Endometrial microvascular endothelial cells (primary cell): ENCODE results near the gene CHD9NB. TPM values are rescaled to one million over a fixed set of nuclear protein-coding genes. Genes with fewer than 3 reads are reported as not detected.
"Not testable (repeated sequence)": the region's sequence is repeated elsewhere in the genome, so short reads cannot be mapped to it uniquely, and the experiment has no call there.

ENCODE experiments used
- in situ Hi-C: cut with HindIII; loops from 2 replicates; pipeline ENCODE4 v1.10.0; 2017; ENCODE audit warnings: low sequenced_read_pairs, low pct_unique_long_range_greater_than_20kb; ENCODE audit errors: inconsistent ontology term
- total RNA-seq: library from RNA; depleted of rRNA; stranded (reverse); fragments of >200 nt; gene quantifications from one replicate; pipeline ENCODE4 v1.2.3, GENCODE V29; 2015; ENCODE audit errors: inconsistent ontology term

Gene CHD9NB
- total RNA-seq, 1 donor from 2014 or later: 0.56 TPM

DNA sequence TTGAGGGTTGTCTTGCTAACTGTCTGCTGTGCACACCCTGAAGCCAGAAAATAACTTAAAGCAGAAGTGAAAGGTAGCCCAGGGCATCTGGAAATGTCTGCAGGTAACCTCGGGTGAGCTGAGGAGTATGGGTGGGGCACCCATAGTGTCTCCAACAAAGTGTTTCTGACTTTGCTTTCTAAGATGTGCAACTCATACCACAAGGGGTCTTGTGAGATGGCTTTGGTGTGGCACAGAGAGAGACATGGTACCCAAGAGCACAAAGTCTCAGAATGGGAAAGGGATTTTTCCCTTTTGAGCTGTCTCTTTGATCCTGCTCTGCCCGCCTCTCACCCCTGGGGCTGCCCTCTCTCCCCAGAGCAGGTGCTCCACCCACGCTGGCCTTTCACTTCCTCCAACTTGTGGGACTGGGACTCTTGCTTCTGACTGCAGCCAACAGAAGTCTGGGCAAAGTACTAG, 9.0 kb upstream of the CHD9NB start:
- in situ Hi-C loops: no loop called here

DNA sequence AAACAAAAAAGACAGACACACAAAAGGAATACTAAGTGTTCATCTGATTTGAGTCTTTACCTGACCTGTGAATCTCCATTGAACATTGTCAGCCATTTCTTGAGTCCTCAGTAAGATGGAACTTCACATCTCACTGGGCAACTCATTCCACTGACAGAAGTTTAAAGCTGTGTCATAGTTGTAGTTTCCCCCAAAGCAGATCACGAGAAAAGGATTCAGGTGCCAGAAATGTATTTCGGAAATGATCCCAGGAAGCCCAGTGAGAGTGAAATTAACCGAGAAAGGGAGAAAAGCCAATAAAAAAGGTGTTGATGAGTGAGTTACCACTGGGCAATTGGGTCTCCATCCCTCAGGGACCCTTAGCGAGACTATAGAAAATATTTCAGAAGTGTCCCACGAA, 8.6 kb upstream of the CHD9NB start:
- in situ Hi-C loops: no loop called here

DNA sequence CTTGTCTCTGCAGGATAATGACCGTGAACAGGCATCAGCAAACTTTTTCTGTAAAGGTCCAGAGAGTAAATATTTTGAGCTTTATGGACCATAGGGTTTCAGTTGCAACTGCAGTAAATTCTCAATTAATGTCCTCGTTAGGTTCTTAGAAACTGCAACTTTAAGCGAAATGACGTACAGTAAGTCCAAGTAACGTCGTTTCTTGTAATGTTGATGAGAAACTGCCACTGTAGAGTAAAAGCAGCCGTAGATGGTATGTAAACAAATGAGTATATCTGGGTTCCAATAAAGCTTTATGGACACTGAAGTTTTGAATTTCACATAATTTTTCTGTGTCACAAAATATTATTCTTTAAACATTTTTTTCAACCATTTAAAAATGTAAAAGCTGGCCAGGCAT, 7.0 kb upstream of the CHD9NB start:
- in situ Hi-C loops: no loop called here

DNA sequence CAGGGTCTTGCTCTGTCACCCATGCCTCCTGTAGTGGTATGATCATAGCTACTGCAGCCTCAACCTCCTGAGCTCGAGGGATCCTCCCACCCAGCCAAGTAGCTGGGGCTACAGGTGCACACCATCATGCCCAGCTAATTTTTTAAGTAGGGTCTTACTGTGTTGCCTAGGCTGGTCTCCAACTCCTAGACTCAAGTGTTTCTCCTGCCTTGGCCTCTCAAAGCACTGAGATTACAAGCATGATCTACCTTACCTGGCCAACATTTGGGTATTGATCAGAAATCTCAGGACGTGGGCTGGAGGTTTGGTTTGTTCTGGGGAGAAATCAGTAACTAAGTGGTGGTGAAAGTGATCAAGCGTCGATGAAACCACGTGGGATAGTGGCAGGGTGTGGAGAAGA, 6.2 kb upstream of the CHD9NB start:
- in situ Hi-C loops: no loop called here

DNA sequence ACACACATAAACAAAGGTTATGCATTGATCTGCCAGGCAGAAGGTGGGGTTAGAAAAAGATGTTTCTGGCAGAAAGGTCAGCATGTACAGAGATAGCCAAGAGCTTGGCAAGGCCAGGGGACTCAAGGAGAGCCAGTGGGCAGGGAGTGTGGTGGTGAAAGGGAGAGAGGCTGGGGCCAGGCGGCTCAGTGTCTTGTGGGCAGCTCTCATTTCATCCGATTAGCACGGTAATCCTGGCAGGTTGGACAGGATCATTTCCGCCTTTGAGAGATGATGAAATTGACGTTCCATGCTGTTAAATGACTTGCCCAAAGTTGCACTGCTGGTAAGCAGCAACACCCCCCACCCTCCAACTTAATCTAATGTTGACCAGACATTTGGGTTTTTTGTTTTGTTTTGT, 5.7 kb upstream of the CHD9NB start:
- in situ Hi-C loops: no loop called here

DNA sequence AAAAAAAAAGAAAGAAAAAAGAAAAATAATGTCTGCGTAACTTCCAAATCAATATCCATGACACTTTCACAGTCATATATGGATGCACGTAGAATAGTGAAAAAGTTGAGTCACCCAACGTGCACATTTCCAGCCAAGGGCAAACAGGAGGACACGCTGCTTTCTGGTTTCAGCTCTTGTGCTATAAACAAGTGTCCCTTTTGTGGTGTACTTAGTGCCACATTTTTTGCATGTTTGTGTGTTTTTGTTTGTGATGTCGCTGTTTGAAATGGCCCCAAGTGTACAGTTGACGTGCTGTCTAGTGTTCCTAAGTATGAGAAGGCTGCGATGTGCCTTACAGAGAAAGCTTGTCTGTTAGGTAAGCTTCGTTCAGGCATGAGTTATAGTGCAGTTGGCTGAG, 5.0 kb upstream of the CHD9NB start:
- in situ Hi-C loops: no loop called here

DNA sequence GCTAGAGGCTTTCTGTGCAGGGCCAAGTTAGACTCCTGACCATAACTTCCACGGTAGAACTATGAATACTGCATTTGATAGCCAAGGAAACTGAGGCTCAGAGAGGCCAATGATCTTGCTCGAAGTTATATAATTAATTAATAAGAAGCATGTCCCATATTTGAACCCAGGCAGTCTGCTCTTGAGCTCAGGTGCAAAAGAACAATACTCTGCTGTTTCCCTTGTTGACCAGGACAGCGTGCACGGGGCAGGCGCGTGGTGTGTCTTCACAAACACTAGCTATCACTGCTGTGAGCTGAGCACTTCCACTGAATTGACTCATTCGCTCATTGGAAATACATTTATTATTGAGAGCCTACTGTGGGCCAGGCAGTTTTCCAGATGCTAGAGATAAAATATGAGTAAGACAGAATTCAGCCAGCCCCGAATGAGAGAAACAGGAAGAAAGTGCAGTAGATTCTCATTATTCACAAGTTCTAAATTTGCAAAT, 3.7 kb upstream of the CHD9NB start:
- in situ Hi-C loops: no loop called here

DNA sequence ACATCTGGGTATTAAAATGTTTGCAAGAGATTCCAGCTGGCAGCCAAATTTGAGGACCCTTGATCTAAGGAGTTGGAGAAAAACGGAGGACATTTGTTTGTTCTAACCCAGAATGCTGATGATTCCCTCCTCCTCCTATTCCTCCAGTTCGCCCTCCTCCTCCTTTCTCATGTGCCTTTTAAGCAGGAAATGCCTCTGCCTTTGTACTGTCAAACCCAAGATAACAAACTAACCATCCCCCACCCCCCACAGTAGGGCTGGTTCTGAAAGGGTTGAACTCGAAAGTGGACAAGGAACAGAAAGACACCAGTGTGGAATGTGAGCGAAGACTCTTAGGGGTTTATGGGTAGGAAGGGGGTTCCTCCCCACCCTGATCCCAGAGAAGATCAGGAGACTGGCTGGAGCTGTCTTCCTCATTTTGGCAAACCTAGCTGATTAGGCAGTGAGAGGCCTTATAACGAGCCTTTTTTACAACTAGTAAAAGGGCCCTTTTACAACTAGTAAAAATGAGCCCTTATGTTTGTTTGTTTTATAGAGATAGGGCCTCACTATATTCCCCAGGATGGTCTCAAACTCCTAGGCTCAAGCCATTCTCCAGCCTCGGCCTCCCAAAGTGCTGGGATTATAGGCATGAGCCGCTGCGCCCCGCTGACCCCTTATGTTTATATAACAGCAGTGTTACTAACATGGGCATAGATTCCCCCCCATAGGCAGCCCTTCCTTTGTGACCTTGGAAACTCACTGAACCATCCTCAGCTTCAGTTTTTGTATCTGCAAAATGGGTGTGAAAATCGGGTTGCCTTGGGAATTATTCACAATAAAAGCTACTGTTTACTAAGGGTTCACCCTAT, 3.1 kb upstream of the CHD9NB start:
- in situ Hi-C loops: no loop called here

DNA sequence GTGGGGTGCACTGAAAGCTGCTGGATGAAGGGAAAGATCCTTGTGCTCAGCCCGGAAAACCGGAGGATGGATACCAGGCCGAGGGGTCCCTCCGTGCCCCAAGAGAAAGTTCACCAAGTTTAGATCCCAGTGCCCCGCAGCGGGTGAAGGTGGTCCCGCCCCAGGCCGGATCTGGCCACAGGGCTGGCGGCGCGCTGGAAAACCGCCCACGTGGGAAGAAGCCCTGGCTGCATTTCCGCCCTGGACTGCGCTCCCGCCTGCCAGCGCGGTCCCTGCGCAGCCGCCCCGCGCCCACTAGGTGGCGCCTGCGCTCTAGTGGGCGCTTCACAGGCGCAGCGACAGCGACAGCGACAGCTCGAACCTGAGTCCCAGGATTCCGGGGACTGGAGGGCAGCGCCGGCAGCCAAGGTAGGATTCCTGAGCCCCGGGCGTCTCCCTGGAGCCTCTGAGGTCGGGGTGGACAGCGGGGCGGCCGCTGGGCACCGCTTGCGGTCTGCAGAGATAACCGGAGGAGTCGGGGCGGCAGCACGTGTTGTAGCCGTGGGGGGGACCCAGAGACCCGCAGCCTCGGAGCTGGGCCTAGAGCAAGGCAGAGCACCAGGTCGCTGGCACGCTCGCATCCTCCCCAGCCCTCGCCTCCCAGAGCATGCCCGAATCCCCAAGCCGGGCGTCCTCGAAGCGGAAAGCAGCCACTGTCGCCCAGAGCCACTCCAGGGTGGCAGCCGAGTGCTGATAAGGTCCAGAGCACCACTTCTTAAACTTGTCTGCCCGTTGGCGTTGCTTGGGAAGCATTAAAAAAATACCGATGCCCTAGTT, 2.2 kb upstream of the CHD9NB start, which contains the start of gene CHD9:
TSS of gene CHD9 (plus strand) at position 322 of the 816 bp plus-strand sequence. CDS start 101,099 bp downstream, outside the sequence.
- in situ Hi-C loops: no loop called here

DNA sequence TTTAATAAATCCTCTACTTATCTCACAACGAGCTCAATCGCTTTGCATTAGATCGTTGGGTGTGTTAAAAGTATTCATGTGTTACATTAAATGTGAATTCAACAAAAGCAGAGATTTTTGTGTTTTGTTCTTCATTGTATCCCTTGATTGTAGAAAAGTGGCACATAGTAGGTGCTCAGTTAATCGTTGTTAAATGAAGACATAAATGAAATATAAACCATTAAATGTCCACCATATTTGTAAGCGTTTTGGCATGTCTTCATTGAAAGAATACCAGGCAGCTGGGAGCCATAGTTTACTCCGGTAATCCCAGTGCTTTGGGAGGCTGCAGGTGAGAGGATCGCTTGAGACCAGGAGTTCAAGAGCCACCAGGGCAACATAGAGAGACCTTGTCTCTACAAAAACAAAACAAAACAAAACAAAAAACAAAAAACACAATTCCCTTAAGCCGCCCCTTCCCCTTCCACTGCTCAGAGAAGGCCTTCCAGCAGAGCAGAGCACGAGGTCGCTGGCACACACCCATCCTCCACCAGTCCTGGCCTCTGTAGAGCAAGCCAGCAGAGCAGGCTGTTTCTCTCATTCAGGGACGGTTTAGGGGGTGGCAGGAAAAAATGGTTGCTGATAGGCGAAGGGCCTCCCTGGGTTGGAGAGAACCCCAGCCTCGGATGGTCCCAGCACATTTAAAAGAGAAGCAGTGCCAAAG, 1.4 kb upstream of the CHD9NB start:
- in situ Hi-C loops: no loop called here

DNA sequence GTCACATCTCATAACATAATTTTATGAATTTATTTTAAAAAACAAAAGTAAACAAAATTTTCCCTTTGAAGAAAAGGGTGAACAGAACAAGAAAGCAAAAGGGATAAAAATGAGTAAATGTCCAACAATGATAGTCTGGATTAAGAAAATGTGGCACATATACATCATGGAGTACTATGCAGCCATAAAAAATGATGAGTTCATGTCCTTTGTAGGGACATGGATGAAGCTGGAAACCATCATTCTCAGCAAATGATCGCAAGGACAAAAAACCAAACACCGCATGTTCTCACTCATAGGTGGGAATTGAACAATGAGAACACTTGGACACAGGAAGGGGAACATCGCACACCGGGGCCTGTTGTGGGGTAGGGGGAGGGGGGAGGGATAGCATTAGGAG, 1.4 kb downstream of the CHD9NB start:
- in situ Hi-C loops: not testable (repeated sequence)

DNA sequence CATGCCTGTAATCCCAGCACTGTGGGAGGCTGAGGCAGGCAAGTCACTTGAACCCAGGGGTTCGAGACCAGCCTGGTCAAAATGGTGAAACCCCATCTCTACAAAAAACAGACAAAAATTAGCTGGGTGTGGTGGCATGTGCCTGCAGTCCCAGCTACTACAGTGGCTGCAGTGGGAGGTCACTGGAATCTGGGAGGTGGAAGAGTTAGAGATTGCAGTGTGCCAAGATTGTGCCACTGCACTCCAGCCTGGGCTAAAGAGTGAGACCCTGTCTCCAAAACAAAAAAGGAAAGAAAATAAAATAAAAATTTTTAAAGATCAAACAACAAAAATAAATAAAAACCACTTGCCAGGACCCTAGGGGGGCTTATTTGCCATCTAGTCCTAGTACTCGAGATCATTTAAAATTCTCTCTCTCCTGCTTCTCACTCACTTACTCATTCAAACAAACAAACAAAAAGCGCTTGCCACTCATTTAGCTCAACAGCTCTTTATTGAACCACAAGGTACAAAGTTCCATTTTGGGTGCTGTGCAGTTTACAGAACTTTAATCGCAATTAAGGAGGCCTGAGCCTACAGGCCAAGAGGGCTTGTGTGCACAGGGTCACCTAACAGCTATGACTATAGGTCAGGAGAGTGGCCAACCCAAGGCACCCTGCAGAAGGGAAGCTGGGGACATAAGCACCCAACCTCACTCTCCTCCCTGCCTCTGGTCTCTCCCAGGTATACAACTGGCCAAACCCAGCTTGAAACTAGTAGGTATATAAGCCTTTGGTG, 4.4 kb downstream of the CHD9NB start:
- in situ Hi-C loops: no loop called here

DNA sequence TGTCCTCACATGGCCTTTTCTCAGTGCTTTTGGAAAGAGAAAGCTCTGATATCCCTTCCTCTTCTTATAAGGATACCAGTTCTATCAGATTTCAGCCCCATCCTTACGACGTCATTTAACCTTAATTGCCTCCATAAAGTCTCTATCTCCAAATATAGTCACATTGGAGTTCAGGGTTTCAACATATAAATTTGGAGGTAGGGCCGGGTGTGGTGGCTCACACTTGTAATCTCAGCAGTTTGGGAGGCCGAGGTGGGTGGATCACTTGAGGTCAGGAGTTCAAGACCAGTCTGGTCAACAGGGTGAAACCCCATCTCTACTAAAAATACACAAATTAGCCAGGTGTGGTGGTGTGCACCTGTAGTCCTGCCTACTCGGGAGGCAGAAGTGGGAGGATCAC, 5.2 kb downstream of the CHD9NB start:
- in situ Hi-C loops: not testable (repeated sequence)

DNA sequence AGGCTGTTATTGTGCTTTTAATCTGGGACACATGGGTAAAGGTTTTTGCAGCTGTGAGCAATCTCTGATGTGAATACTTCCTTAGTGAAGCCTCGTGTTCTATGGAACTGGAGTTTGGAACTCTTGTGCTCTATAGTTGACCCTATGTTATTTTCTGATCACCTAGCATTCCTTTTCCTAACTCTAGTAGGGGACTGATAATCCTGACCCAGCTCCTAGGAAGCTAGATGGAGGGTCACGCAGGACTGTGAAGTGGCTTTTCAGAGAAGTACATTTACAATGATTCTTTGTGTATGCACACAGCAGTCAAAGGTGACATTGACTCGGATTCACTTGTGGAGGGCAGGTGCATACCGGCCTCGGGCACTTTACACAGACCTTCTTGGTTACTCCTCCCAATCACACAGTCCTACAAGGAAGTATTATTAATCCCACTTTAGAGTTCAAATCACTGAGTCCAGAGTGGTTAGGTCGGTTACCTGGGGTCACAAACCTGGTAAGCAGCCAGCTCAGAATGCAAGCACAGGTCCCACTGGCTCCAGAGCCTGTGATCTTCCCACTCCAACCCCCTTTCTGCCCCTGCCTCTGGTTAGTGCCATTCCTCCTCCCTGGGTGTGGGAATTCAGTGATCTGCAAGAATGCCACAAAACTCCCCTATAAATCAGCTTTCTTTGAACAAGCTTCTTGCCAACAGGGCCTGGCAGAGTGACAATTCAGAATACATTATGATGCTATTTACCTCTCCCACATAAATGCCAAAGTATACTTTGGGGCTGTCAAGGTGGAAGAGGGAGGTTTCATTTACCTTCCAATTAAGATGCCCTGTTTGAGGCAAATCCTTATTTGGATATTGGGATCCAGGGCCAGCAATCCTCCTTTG, 7.1 kb downstream of the CHD9NB start:
- in situ Hi-C loops: no loop called here

DNA sequence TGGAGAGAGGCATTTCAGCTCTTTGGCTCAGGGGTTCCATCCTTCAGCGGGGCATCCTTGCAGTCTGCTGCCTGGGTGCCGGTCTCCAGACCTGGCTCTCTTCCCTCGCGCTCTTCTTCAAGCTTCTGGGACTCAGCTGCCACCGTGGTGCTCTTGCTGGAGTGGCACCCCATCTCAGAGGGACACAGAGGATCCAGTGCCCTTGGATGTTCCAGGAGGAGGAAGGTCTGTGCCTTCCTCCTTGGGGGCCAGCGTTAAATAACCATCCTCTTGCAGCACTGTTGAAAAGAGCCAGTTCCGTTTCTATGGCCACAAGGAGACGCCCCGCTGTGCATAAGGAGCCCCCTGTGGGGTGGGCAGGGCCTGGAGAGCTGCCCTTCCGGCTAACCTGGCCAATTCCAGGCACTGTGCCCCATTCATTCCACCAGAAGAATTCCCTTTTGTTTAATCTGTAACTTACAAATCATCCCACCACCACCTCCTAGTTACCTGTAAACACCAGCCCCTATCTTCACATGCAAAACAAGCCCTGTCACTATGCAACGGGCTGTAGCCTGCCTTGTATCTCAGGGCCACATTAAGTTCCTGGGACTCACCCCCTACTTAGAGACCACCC, 8.6 kb downstream of the CHD9NB start:
- in situ Hi-C loops: no loop called here

DNA sequence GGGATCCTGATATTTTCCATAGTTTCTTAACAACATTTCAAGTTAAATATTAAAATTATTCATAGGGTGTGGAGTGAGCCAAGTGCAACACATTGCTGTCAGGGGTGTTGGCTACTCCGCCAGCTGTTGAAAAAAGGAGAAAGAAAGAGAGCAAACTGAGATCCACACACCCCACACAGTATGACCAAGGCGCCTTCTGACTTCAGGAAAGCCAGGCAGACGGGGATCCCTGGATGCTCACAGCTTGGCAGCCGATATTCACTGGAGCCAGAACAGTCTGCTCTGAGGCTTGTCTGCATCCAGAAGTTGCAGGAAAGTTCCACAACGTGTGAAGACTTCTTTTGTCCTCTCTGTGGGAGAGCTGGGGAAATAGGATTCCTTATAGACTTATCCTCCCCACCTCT, 9.3 kb downstream of the CHD9NB start:
- in situ Hi-C loops: no loop called here

DNA sequence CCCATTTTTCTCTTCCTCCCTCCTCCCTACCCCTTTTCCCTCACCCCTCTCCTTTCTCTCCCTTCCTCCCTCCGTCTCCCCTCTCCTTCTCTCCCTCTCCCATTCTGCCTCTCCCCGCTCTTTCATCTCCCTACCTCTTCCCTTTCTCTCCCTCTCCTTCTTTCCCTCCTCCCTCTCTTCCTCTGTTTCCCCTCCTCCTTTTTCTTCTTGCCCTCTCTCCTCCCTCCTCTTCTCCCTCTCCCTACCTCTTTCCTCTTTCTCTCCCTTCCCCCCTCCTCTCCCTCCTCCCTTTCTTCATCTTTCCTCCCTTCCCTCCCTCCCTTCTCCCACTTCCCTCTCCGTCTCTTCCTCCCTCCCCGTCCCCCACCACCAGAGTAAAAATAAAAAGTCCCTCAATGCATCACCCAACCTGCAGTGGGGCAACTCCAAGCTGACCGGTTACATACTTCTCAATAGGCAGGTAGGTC, 10.4 kb downstream of the CHD9NB start:
- in situ Hi-C loops: no loop called here
